ENCODE measurements around the gene DCAF6.
"Not testable (repeated sequence)": the region's sequence is repeated elsewhere in the genome, so short reads cannot be mapped to it uniquely, and the experiment has no call there.

Gene DCAF6

DNA sequence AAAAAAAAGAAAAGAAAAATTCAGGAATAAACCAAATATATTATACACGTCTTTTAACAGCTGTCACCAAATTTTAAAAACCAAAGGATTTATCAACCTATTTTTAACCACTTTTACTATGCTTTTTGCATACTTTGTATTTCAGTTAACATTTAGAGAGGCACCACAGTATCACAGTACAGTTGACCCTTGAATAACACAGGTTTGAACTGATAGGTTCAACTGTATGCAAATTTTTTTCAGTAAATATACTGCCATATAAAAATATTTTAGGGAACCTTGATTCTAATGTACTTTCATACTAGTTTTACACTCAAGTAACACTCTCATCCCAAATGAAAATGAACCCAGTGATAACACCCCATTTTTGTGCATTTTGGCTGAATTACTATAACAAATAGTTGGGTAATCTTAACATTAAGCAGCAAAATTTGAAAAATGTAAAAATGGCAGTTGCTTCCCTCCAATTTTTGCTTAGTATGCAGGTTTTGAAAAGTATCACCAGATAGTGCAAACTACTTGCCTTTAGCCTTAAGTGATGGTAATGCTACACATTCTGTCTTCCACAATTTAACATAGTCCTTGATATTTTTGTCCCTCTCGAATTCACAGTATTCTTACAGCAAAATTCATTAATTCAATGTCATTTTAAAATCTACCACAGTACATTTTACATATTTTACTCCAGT, 11.8 kb upstream of the DCAF6 start:
- DNase-seq (ENCODE audit: low spot score), result peak; percentile 53

DNA sequence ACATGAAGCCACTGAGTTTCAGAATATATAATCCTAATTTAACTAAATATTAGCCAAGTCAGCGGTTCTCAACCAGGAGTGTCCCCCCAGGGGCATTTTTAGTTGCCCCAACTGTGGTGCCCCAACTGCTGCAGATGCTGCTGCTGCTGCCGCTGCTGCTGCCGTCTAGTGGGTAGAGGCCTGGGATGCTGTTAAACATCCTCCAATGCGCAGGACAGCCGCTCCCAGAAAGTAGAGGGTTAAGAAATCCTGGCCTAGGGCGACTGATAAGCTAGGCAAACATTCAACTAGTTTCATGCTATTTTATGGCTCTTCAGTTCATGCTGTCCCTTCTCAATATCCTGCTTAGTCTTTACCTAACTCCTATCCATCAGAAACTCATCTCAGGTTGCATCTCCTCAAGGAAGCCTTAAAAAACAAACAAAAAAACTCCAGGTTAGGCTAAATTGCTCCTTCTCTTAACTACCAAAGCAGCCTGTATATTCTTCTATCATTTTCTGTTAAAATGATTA, 9.9 kb upstream of the DCAF6 start:
- DNase-seq (ENCODE audit: low spot score), result peak; percentile 34

DNA sequence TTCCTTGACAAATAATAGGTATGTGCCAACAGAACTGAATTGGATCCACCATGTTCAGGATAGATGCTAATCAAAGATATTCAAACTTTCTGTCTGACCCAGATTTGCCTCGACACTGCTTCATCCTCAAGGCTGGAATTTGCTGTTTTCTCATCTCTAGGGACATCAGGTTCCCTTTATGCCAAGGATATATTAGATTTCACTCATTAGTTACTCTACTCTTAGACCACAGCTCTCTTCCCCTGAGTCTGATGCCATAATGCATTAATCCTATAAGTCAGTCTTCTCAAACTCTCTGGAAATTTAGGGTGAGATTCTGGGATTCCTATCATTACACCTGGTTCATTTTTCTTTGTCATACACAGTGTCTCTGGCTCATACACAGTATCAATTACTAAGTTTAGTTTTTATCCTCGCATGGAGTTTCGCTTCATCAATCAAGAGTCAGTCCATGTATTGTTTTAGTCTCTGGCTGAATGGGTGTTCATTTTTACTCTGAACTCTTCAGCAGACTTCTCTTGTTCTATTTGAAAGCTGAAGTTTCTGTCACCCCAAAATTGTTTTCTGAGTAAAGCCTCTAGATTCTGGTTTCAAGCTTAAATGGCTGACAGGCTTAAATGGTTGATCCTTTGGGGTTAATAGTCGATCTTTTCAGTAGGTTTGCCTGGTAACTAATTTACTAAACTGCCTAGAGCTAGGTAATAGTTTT, 9.3 kb upstream of the DCAF6 start:
- DNase-seq (ENCODE audit: low spot score), result no peak

DNA sequence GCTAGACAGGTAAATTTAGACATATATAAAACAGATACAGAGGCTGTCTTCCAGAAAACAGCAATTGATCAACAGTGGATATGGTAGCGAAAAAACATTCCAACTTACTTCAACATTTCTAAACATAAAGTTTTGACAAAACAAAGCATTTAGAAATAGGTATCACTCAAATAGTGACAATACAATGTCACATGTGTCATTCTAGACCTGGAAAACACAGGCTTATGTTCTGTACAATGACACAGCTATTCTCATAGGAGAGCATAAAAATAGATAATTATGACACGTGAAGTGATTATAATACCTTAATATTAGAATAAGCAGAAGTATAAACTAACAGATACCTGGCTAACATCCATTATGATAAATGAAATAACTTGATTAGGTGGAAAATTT, 8.0 kb upstream of the DCAF6 start:
- DNase-seq (ENCODE audit: low spot score), result no peak

DNA sequence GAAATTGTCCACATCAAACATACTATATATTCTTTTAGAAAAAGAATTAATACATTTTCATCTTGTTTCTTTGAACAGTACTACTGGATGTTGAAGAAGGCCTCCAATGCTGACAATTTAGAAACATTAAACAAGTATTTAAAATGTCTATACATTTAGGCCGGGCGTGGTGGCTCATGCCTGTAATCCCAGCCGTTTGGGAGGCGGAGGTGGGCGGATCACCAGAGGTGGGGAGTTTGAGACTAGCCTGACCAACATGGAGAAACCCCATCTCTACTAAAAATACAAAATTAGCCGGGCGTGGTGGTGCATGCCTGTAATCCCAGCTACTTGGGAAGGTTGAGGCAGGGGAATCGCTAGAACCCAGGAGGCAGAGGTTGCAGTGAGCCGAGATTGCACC, 7.6 kb upstream of the DCAF6 start:
- DNase-seq (ENCODE audit: low spot score), result not testable (repeated sequence)

DNA sequence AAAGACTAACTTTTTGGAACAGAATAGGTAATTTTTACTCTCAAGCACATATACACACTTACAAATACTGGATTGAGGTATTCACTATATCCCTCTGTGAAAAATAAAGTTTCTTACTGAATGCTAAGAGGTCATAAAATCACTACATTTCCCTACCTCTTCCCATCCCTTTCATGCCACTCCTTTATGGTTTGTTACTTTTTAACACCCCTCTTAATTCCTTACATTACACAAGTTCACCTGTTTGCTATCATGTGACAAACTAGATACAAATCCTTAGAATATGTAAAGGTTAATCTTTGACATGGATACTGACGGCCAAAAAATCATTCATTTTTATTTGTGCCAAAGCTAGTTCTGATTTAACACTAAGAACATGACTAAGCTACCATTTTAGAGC, 6.8 kb upstream of the DCAF6 start:
- no peak for DNase-seq (ENCODE audit: low spot score)

DNA sequence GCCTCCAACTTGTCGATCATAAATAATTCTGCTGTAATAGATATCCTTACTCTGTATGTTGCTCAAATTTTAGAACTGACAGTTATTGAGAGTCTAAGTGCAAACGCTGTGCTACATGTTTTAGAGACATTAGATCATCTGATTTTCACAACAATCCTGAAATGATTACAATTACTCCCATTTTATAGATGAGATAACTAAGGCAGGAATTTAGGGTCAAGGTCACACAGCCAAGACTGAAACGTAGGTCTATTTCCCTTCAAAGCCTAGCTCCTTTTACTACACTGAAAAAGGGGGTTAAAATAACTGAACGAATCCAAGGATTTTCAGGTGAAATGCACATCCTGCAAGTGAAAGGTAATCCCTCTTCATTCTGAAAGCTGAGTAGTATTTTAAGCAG, 2.7 kb upstream of the DCAF6 start:
- no peak for DNase-seq (ENCODE audit: low spot score)

DNA sequence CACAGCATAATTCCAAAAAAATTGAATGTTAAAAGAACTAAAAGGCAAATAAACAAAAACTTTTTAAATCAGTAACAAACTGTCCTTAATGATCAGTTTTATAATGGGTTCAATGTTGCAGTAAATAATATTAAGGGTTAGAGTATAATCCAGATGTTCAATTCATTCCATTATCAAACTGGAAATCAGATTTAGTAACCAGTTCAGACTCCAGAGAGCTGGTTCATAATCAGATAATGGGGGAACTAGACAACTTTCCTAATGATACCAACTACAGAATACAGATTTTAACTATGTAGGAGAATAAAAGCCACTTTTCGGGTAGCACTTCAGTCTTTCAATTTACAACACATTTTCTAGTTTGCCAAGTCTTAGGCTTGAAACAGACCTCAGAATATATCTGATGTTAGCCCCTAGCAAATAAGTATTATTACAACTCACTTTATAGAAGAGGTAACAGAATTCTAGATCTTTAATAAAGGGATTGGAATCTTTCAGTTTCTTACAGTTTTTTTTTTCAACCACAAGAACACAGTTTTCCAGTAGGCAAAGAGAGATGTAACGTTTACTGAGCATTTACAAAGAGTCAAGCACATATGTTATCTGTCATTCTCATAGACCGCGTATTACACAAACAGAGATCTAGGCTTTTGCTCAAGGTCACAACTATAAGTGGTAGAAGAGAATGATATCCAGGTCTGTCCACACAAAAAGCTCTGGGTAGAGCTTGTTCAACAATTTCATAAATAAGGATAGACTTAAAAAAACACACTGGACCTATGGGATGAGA, 1.9 kb upstream of the DCAF6 start:
- peak; percentile 44 for DNase-seq (ENCODE audit: low spot score)

DNA sequence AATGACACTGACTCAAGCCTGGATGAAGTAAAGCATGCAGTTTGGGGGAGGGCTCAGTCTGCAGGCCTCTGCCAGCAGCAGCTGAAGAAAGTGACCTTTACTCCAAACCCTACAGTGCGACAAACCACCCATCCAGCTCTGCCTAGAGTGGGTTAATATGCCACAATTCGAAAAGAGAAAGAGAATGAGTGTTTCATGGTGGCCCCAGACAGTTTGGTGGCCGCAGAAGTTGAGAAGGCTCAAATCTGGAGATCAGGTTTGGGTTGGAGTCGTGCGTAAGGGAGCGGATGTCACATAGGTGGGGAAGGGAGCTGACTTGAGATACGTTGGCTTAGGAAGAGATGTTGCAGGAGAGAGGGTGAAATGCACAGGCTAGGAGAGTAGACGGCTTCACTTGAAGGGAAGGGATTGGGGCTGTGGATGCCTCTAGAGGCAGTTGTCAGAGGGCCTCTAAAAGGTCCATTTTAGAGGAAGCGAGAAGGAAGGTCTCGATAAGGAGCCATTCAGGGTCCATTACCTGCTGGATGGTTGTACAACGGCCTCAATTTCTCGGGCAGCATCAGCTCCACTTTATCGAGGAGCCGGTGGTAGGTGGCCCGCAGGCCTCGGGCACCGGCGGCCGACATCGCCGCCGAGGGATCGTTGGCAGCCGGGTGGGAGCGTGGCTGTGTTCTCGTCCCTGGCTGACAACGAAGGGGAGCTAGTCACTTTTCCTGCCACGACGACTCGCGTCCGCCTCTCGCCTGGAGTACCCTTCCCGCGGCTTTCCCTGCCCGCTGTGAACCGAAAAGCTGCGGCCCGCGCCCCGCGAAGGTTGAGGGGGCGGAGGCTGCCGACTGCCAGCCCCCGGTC, 1.0 kb upstream of the DCAF6 start:
- peak; percentile 52 for DNase-seq (ENCODE audit: low spot score)

DNA sequence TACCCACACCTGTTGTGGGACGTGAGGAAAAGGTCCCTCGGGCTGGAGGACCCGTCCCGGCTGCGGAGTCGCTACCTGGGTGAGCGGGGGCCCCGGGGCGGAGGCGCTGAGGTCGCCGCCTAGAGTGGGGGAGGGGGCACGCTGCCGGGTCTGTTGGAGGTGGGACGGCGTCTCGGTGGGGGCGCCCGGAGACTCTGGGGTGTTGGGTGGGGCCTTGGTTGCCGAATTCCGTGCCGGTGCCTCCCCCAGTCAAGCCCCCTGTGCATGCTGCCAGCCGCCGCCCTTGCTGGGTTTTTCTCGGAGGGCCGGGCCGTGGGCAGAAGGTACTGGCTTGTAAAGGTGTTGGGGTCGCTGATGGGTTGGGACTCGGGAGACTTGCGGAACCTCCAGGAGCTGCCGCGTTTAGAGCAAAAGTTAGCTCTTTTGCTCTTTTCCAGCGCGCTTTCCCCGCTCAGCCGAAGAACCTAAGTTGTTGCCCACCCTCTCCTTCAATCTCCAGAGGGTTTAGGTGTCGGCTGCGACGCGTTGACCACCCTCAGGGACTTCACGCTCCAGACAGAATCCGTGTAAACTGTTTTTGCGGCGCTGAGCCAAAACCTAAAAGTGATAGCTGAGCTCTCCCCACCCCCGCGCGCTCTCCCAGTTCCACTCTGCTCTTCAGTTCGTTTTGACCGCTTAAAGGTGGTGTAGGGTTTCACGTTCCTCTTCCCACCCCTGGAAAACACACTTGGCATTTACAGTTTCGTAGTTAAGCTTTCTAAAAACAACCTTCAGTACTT, 636 bp downstream of the DCAF6 start, which contains the start of gene MPC2:
TSS of gene MPC2 (minus strand) at position 143 of the 779 bp plus-strand sequence. CDS start 1,231 bp downstream, outside the sequence.
- DNase-seq (ENCODE audit: low spot score), result peak; percentile 80

DNA sequence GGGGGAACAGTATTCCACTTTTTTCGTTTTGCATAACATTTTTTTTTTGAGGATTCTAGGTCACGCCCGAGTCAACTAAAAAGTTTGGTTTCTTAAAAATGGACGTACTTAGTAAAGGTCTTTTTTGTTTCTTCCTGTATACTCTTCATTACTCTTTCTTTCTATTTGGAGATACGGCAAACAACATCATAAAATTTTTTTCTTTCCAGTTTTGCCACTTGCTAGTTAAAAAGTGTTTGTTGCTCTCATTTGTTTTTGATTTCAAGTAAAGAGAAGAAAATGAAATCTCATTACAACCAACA, 1.2 kb downstream of the DCAF6 start:
- no peak for DNase-seq (ENCODE audit: low spot score)

DNA sequence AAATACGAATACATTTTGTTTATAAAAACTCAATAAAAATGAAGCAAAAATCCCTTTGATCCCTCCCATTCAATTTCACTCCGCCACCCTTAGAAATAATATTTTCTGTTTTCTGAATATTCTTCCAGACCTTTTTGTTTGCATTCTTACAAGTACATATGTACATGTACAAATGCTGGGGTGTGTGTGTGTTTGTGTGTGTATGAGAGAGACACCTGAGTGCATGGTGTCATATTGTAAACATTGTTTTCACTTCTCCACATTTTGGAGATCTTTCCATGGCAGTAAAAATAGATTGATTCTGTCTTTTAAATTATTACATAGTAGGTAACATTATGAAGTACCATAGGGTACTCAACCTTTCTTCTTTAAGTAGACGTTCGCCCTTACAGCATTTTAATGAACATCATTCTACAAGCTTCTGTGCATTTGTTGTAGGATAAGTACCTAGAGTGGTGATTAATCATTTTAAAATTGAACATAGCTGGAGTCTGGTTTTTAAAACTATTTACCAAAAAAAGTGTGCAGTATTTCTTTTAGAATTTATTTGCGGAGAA, 1.7 kb downstream of the DCAF6 start:
- DNase-seq (ENCODE audit: low spot score), result peak; percentile 30

DNA sequence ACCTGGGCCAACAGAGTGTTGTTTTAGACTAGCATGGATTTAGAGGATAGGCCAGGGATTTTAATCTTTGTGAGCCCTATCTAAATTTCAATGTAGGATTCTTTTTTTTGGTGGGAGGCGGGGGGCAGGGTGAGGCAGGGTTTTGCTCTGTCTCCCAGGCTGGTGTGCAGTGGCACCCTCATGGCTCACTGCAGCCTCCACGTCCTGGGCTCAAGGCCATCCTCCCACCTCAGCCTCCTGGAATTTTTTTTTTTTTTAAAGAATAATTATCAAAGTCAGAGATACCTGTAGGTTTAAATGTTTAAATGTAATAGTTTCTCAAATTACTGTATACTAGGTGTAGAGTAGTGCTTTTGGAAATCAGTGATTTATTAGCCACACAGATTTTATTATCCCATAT, 3.8 kb downstream of the DCAF6 start:
- DNase-seq (ENCODE audit: low spot score), result no peak

DNA sequence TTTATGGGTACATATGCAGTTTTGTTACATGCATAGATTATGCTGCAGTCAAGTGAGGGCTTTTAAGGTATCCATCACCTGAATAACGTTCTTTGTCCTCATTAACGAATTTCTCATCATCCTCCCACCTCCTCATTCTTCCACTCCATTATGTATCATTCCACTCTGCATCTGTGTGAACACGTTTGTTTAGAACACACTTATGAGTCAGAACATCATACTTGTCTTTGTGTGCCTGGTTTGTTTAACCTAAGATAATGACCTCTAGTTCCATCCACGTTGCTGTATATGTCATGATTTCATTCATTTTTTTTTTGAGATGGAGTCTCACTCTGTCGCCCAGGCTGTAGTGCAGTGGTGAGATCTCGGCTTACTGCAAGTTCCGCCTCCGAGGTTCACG, 7.1 kb downstream of the DCAF6 start:
- DNase-seq (ENCODE audit: low spot score), result no peak

DNA sequence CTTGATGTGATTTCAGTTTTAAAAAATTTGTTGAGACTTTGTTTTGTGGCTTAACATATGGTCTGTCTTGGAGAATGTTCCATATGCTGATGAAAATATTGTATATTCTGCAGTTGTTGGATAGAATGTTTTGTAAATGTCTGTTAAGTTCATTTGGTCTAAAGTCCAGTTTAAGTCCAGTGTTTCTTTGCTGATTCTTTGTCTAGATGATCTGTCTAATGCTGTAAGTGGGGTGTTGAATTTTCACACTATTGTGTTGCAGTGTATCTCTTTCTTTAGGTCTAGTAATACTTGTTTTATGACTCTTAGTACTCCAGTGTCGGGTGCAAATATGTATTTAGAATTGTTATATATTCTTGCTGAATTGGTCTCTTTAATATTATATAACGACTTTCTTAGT, 11.2 kb downstream of the DCAF6 start:
- DNase-seq (ENCODE audit: low spot score), result no peak

DNA sequence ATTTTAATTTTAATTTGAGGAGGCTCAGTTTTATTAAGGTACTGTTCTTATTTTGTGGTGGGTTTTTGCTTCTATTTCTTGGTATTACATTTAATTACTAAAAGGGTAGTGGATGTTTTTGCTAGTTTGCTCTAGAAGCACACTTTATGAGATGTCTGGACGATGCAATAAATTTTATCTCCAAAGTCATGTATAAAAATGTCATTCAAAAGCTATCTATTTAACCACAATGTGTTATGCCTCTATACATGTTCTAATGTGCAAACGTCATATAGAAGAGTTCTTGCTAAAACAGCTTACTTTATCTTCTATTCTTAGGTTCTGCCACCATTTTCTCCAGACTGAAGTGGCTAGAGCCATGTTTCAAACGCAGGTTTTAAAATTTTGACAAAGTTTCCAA, 13.3 kb downstream of the DCAF6 start:
- DNase-seq (ENCODE audit: low spot score), result no peak

DNA sequence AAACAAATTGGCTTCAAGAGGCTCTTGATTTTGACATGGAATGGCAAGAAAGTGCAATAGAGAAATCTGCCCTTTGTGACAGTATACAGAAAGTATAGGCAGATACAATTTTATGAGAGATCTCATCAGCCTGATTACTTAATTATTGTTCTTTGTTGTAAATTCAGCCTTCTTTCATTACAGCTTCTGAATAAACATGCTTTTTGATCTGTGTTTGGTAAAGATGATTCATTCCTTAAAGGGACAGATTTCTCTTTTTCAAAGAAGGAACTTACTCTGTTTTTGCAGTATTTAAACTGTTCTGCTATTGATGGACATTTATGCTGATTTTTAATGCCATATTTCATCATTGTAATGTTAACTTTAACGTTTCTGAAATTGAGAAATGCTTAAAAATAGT, 14.1 kb downstream of the DCAF6 start:
- no peak for DNase-seq (ENCODE audit: low spot score)

DNA sequence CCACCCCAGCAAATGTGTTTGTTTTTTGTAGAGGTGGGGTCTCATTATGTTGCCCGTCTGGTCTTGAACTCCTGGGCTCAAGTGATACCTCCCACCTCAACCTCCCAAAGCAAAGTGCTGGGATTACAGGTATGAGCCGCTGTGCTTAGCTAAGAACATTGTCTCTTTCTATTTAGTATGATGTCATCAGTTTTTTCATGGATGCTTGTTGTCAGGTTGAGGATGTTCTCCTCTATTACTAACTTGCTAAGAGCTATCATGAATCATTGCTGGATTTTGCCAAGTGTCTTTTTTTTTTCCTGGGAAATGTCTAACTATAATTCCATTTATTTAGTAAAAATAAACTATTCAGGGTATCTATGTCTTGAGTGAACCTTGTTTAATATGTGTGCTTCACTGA, 19.4 kb downstream of the DCAF6 start:
- DNase-seq (ENCODE audit: low spot score), result no peak

DNA sequence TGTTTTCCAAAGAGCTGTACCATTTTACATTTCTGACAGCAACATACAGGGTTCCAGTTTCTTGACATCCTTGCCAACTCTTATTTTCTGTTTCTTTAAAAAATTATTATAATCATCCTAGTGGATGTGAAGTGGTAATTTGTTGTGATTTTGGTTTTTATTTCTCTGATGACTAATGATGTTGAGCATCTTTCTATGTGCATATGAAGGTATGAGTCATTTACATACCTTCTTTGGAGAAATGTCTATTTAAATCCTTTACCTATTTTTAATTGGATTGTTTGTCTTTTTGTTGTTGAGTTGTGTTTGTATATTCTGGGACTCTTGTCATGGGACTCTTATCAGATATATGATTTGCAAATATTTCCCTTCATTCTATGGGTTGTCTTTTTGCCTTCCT, 21.2 kb downstream of the DCAF6 start:
- DNase-seq (ENCODE audit: low spot score), result no peak

DNA sequence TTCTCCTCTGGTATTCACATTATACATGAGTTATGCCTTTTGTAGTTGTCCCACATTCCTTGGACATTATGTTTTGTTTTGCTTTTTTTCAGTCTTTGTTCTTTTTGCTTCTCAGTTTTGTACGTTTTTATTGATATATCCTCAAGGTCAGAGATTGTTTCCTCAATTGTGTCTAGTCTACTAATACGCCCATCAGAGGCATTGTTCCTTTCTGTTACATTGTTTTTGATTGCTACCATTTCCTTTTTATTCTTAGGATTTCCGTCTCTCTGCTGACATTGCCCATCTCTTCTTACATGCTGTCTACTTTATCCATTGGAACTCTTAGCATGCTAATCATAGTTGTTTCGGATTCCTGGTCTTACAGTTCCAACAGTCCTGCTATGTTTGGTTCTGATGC, 28.2 kb downstream of the DCAF6 start:
- no peak for DNase-seq (ENCODE audit: low spot score)

DNA sequence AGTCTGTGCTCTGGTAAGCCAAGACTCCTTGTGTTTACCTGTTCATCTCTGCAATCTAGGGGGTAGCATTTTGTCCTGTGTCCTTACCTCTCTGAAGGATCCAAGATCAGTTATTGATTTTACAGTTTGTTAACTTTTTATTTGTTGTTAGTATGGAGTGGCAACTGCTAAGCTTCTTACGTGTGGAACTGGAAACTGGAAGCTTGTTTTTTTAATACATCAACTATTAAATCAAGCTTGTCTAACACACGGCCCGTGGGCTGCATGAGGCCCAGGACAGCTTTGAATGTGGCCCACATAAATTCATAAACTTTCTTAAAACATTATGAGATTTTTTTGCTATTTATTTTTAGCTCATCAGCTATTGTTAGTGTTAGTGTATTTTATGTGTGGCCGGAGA, 29.6 kb downstream of the DCAF6 start:
- DNase-seq (ENCODE audit: low spot score), result no peak
